ENCODE results near the gene ZNF322. TPM values are rescaled to one million over a fixed set of nuclear protein-coding genes. Genes with fewer than 3 reads are reported as not detected.

Gene ZNF322
- total RNA-seq, 1 donor from 2014 or later: 30.0 TPM

GRCh38 chr6:26604797-26605196 is 54.7 kb downstream of the ZNF322 start:
- Mint-ChIP-seq H3K4me1 (ENCODE audit: low read depth) (no peaks in the 10 kb centered on the region), H3K9me3 (ENCODE audit: low read depth) (no peaks in the 10 kb centered on the region), H3K27me3 (ENCODE audit: low read depth) (no peaks in the 10 kb centered on the region), H3K4me3 (ENCODE audit: unreplicated experiment) (no peak overlapping the region), H3K27ac (ENCODE audit: unreplicated experiment) (no peak overlapping the region), H3K36me3 (ENCODE audit: low read depth) (peaks cover 2% of the 10 kb centered on the region)
- TF ChIP-seq, protein P1, sequence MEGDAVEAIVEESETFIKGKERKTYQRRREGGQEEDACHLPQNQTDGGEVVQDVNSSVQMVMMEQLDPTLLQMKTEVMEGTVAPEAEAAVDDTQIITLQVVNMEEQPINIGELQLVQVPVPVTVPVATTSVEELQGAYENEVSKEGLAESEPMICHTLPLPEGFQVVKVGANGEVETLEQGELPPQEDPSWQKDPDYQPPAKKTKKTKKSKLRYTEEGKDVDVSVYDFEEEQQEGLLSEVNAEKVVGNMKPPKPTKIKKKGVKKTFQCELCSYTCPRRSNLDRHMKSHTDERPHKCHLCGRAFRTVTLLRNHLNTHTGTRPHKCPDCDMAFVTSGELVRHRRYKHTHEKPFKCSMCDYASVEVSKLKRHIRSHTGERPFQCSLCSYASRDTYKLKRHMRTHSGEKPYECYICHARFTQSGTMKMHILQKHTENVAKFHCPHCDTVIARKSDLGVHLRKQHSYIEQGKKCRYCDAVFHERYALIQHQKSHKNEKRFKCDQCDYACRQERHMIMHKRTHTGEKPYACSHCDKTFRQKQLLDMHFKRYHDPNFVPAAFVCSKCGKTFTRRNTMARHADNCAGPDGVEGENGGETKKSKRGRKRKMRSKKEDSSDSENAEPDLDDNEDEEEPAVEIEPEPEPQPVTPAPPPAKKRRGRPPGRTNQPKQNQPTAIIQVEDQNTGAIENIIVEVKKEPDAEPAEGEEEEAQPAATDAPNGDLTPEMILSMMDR (IDR thresholded peaks at IDR 0.05): no peak
- DNase-seq (ENCODE audit: low spot score): no peak

GRCh38 chr6:26604026-26604425 is 55.5 kb downstream of the ZNF322 start:
- no peaks in the 10 kb centered on the region for H3K4me1 Mint-ChIP-seq (ENCODE audit: low read depth)
- H3K9me3 Mint-ChIP-seq (ENCODE audit: low read depth): no peaks in the 10 kb centered on the region
- TF ChIP-seq, protein P1 (IDR thresholded peaks at IDR 0.05): no peak
- no peak overlapping the region for H3K4me3 Mint-ChIP-seq (ENCODE audit: unreplicated experiment)
- DNase-seq (ENCODE audit: low spot score): no peak
- no peaks in the 10 kb centered on the region for H3K27me3 Mint-ChIP-seq (ENCODE audit: low read depth)
- H3K27ac Mint-ChIP-seq (ENCODE audit: unreplicated experiment): no peak overlapping the region
- peaks cover 6% of the 10 kb centered on the region for H3K36me3 Mint-ChIP-seq (ENCODE audit: low read depth)

GRCh38 chr6:26602262-26602661 is 57.3 kb downstream of the ZNF322 start:
- H3K27ac Mint-ChIP-seq (ENCODE audit: unreplicated experiment): no peak overlapping the region
- no peaks in the 10 kb centered on the region for H3K9me3 Mint-ChIP-seq (ENCODE audit: low read depth)
- H3K4me3 Mint-ChIP-seq (ENCODE audit: unreplicated experiment): no peak overlapping the region
- TF ChIP-seq, protein P1 (IDR thresholded peaks at IDR 0.05): no peak
- H3K36me3 Mint-ChIP-seq (ENCODE audit: low read depth): peaks cover 12% of the 10 kb centered on the region
- no peaks in the 10 kb centered on the region for H3K27me3 Mint-ChIP-seq (ENCODE audit: low read depth)
- DNase-seq (ENCODE audit: low spot score): no peak
- peaks cover 12% of the 10 kb centered on the region for H3K4me1 Mint-ChIP-seq (ENCODE audit: low read depth)

DNA sequence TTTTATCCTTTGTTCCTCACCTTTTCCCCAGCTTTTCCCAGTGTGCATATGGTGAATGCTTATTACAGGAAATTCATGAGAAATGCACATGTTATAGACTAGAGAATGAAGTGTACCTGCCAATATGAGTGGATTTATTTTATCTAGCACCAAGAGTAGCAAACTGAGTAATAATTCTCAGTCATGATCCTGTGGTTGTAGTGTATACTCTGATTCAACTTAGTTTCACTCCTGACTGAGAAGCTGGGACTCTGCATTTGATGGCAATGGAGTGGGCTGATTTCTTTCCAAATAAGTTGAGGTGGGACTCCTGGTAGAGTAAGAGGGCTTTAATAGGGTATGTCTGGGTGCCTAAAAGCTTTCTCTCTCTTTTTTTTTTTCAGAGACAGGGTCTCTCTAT is 58.8 kb downstream of the ZNF322 start:
- Mint-ChIP-seq H3K27ac (ENCODE audit: unreplicated experiment) (no peak overlapping the region), H3K9me3 (ENCODE audit: low read depth) (no peaks in the 10 kb centered on the region), H3K4me1 (ENCODE audit: low read depth) (peaks cover 12% of the 10 kb centered on the region), H3K36me3 (ENCODE audit: low read depth) (peaks cover 12% of the 10 kb centered on the region), H3K4me3 (ENCODE audit: unreplicated experiment) (no peak overlapping the region), H3K27me3 (ENCODE audit: low read depth) (no peaks in the 10 kb centered on the region)
- no peak for DNase-seq (ENCODE audit: low spot score)
- TF ChIP-seq, protein P1 (IDR thresholded peaks at IDR 0.05): no peak

DNA sequence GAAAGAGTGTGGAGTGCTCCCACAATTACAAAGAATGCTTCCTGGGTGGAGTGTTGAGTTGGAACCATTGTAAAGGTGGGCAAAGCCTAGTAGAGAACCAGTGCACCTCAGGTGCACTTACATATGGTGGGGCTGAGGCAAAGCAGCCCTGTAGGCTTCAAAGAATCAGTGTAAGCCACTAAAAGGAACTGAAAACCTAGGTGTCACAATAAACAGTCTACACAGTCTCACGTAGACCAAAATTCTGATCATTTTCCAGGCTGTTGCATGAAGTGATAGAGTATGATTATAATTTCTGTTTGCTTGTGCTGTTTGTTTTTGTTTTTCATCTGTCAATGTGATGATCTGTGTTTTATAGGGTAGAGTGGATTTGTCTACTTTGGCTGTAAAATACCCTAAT is 60.0 kb downstream of the ZNF322 start:
- TF ChIP-seq, protein P1 (IDR thresholded peaks at IDR 0.05): no peak
- H3K4me3 Mint-ChIP-seq (ENCODE audit: unreplicated experiment): no peak overlapping the region
- no peaks in the 10 kb centered on the region for H3K9me3 Mint-ChIP-seq (ENCODE audit: low read depth)

More for the DNA sequence above, 60.0 kb downstream of the ZNF322 start:
- no peak for DNase-seq (ENCODE audit: low spot score)
- H3K36me3 Mint-ChIP-seq (ENCODE audit: low read depth): peaks cover 12% of the 10 kb centered on the region
- H3K27ac Mint-ChIP-seq (ENCODE audit: unreplicated experiment): no peak overlapping the region
- H3K4me1 Mint-ChIP-seq (ENCODE audit: low read depth): peaks cover 16% of the 10 kb centered on the region
- H3K27me3 Mint-ChIP-seq (ENCODE audit: low read depth): no peaks in the 10 kb centered on the region
